GM18505 (cell line): ENCODE data around the gene TMED5.
"Not testable (repeated sequence)": the region's sequence is repeated elsewhere in the genome, so short reads cannot be mapped to it uniquely, and the experiment has no call there.

Experiments
- ATAC-seq: cut with Tn5 transposase; IDR thresholded peaks from one replicate; pipeline ENCODE4 v1.9.1; 2021; ENCODE audit not compliant: unreplicated experiment
- POLR2A ChIP-seq: IDR thresholded peaks from 4 replicates; pipeline ENCODE4 v1.6.1; 2011; ENCODE audit warnings: borderline replicate concordance; ENCODE audit not compliant: insufficient read depth, insufficient read length; ENCODE audit errors: extremely low read depth

TMED5 gene

DNA sequence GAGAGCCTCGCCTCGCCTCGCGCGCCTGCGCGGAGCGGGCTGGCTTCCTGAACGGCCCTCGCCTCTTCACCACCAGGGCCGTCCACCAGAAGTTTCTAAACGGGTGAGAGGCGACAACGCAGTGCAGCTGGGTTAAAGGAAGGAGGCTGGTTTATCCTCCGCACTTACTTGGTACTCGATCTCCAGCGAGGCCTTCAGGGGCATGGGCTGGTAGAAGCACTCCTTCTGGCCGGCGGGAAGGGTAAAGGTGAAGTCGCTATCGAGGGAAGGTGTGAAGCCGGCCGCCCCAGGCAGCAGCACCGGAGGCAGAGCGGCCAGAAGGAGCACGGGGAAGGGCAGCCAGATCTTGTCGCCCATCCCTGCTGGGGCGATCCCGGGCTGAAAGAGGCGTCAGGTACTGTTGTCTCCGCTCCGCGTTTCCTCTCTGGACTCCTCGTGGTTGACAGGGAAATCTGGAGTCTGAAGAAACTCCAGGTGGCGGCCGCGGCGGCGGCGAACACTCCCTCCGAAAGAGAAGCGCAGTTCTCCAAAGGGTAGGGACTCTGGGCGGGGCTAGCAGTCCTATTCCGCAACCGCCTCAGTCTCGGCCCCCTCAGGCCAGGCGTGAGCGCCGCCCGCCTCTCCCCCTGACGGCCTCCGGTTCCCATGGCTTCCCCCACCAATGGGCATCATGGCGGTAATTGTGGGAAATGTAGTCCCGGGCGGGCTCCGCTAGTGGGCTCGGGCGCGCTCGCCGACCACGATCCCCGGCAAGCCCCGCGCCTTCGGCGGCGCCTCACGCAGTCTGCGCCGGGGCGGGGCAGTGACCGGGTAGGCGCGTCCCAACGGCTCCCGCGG, at the start of gene TMED5:
Gene TMED5 (minus strand): TSS at position 528 of the 837 bp plus-strand sequence. CDS start 171 bp downstream, at position 357.
- ATAC-seq, result peak; percentile 83
- TF ChIP-seq POLR2A, result peak; percentile 90

DNA sequence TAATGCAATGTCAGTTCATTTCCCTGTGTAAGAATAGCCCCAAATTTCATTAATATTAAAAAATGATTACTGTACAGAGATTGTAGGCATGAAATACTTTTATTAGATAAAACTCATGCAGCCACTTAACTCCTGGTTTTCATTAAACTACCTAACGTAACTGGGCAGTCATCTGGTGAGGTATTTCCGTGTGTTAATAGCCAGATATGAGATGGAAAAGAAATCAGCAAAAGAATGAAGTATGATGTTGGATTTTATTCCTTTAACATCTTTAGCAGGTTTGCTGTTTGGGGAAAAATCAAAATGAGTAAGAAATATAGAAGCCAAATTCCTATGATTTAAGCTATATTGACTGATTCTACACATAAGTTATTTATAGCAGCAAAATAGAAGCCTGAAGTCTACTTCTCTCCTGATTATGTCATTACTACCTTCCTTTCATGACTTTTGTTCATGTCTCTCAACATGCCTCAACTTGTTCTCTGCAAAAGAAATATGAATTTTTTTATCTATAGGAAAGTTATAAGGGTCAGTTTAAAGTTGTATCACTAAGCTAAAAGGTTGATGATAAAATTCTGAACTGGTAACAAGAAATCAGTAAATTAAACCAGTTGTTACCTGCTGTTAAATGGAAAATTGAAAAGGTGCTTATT, 42.9 kb upstream of the TMED5 start:
- TF ChIP-seq POLR2A, result no peak
- ATAC-seq, result no peak

DNA sequence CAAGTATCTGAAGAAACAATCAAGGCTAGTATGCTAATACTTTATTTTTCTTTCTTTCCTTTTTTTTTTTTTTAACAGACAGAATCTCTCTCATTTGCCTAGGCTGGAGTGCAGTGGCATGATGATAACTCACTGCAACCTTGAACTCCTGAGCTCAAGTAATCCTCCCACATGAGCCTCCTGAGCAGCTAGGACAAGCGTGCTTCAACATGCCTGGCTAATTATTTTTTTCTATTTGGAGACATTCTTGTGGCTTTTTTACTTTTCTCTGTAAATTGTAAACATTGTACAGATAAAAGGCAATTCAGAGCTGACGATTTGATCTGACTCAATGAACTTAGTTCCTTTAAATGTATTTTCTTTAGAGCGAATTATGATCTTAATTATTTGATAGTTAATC, 41.7 kb upstream of the TMED5 start:
- ATAC-seq, result no peak
- TF ChIP-seq POLR2A, result no peak

DNA sequence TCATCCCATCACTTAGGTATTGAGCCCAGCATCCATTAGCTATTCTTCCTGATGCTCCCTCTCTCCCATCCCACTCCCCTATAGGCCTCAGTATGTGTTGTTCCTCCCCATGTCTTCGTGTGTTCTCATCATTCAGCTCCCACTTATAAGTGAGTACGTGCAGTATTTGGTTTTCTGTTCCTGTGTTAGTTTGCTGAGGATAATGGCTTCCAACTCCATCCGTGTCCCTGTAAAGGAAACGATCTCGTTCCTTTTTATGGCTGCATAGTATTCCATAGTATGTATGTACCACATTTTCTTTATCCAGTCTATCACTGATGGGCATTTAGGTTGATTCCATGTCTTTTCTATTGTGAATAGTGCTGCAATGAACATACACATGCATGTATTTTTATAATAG, 40.5 kb upstream of the TMED5 start:
- not testable (repeated sequence) for ATAC-seq

DNA sequence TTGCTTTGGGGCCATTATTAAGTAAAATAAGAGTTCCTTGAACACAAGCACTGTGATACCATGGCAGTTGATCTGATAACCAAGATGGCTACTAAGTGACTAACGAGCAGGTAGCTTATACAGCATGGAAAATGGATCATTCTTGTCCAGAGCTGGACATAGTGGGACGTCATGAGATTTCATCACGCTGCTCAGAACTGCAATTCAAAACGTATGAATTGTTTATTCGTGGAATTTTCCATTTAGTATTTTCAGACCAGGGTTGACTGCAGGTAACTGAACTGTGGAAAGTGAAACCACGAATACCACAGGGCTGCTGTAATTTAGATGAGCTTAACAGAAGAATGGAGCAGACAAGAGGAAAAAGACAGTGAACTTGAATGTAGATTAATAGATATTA, 39.2 kb upstream of the TMED5 start:
- ATAC-seq, result peak; percentile 56
- TF ChIP-seq POLR2A, result no peak

- TF ChIP-seq POLR2A, result no peak
- ATAC-seq, result no peak
Measured at GRCh38 chr1:93215322-93215721, 35.1 kb upstream of the TMED5 start.

GRCh38 chr1:93207211-93207610, 27.0 kb upstream of the TMED5 start:
- TF ChIP-seq POLR2A, result no peak
- no peak for ATAC-seq

GRCh38 chr1:93206567-93206954, 26.3 kb upstream of the TMED5 start:
- ATAC-seq, result no peak
- no peak for TF ChIP-seq POLR2A

DNA sequence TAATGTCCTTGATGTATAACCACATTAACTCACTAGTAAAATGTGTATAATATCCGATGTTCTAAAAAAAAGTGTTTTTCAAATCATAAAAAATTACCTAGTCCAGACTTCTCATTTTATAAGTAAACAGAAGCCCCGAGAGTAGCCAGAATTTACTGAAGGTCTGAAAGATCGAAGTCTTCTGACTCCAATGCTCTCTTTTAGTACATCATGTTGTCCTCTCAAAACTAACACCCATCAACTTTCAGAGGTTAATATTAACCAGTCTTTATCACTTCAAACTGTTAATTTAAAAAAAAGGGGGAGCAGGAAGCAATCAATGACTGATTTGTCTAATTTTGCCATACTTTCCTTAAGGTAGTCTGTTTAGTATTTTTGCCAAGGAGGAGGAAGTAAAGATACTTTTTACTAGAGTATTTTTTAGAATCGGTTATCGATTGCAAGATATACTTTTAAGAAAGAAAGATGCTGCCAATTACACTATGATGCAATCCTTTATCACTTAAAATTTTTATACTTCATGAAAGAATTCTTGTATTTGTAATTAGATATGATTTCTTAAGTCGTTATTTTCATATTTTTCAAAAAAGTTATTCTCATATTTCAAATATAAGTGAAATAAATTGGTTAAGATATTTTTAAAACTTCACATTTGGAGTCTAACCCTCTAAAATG, 25.8 kb upstream of the TMED5 start:
- ATAC-seq, result no peak
- no peak for TF ChIP-seq POLR2A

DNA sequence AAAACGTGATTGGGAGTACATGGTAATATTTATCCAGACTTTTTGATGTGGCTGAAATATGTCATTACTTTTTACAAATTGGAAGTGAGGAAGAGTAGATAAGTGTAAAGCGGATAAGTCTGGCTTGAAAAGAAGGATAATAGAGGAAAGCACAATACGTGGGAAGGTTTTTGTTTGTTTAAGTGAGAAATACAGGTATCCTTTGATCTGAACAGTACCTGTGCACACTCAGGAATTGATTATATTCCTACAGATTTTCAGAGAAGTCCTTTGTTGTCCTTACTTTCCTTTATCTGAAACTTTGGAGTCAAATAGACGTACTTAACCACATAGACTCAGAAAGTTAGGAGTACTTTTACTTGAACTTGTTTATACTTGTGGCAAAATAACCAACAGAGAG, 20.5 kb upstream of the TMED5 start:
- TF ChIP-seq POLR2A, result no peak
- no peak for ATAC-seq

DNA sequence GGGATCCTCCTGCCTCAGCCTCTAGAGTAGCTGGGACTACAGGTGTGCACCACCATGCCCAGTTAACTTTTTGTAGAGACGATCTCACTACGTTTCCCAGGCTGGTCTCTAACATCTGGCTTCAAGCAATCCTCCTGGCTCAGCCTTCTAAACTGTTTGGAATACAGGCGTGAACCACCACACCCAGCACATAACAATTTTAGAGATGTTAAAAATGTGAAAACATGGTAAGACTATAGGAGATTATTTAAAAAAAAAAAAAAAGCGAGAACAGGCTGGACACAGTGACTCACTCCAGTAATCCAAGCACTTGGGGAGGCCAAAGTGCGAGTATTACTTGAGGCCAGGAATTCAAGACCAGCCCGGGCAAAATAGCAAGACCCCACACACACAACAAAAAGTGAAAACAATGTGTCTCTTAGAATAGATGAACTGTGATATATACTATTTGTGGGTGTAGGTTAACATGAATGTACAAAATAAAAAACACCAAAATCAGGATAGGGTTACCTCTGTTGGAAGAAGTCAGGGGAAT, 19.9 kb upstream of the TMED5 start:
- no peak for TF ChIP-seq POLR2A
- ATAC-seq, result no peak

DNA sequence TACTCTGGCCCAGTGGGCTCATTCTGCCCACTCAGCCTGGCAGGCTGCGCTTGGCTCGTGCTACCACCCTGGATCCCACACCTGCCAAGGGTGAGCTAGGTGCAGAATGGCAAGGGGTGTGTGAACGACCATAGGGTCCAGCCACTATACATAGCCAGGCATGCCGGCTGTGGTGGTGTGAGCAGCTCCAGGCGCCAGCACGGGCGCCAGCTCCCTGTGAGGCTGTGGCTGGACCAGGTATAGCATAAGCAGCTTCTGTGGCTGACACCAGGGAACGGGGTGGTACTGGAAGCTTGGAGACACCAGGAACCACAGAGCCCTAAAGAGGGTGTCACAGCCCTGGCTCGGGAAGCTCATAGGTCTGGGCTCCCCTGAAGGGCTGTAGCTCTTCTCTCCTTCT, 18.9 kb upstream of the TMED5 start:
- no peak for ATAC-seq
- no peak for TF ChIP-seq POLR2A

GRCh38 chr1:93196591-93196990, 16.4 kb upstream of the TMED5 start:
- no peak for TF ChIP-seq POLR2A
- ATAC-seq, result no peak
